Measurements from ENCODE around the gene CD9.
"Not testable (repeated sequence)": the region's sequence is repeated elsewhere in the genome, so short reads cannot be mapped to it uniquely, and the experiment has no call there.

CD9 gene

GRCh38 chr12:6180268-6181051 lies 19.7 kb upstream of the CD9 start:
- DNase-seq: no peak

GRCh38 chr12:6181166-6181565 lies 19.0 kb upstream of the CD9 start:
- no peak for DNase-seq

- DNase-seq: no peak
These were observed 18.5 kb upstream of the CD9 start for GRCh38 chr12:6181583-6182278.

- no peak for DNase-seq
These were observed 17.8 kb upstream of the CD9 start for GRCh38 chr12:6182279-6182898.

GRCh38 chr12:6183689-6184428 lies 16.3 kb upstream of the CD9 start:
- no peak for DNase-seq

GRCh38 chr12:6185961-6186827 lies 14.0 kb upstream of the CD9 start:
- no peak for DNase-seq

- no peak for DNase-seq
These were observed 12.0 kb upstream of the CD9 start for GRCh38 chr12:6187948-6188793.

GRCh38 chr12:6189028-6189427 lies 11.2 kb upstream of the CD9 start:
- no peak for DNase-seq

GRCh38 chr12:6189952-6190598 lies 10.1 kb upstream of the CD9 start:
- not testable (repeated sequence) for DNase-seq

- not testable (repeated sequence) for DNase-seq
These were observed 9.3 kb upstream of the CD9 start for GRCh38 chr12:6190767-6191530.

GRCh38 chr12:6192604-6193380 lies 7.4 kb upstream of the CD9 start:
- no peak for DNase-seq

GRCh38 chr12:6193853-6194815 lies 6.1 kb upstream of the CD9 start:
- no peak for DNase-seq

GRCh38 chr12:6195665-6196535 lies 4.3 kb upstream of the CD9 start:
- peak; percentile 76 for DNase-seq

GRCh38 chr12:6198051-6198450 lies 2.1 kb upstream of the CD9 start:
- no peak for DNase-seq

- DNase-seq: no peak
These were observed 1.6 kb upstream of the CD9 start for GRCh38 chr12:6198556-6198955.

GRCh38 chr12:6198985-6199530 lies 1.1 kb upstream of the CD9 start:
- DNase-seq: no peak

Measured in stimulated activated CD4-positive, alpha-beta T cell treated with anti-CD3 and anti-CD28 coated beads, Interleukin-12 subunit alpha, Interleukin-12 subunit beta, amount 100 ng/mL, for 4 hours (primary cell).